SJSA1 (cell line): ENCODE results near the gene EPHB1. TPM values are rescaled to one million over a fixed set of nuclear protein-coding genes. Genes with fewer than 3 reads are reported as not detected.

ENCODE experiments used
- DNase-seq, 2 experiments: peaks; one replicate each; pipeline ENCODE4 v3.0.0-alpha.2; 2015 to 2020; ENCODE audit warnings: low spot score in 2 of 2, low read depth in 1 of 2
- H3K27ac ChIP-seq: fragments of 250-450 bp; sonication (Bioruptor Pico); 2 replicates; pipeline ENCODE4 v1.5.1; 2020; ENCODE audit warnings: mild to moderate bottlenecking, moderate library complexity
- H3K27me3 ChIP-seq: fragments of 250-450 bp; sonication (Bioruptor Pico); replicated peaks from 2 replicates; pipeline ENCODE4 v1.5.1; 2020; ENCODE audit warnings: mild to moderate bottlenecking, moderate library complexity
- H3K36me3 ChIP-seq: fragments of 250-450 bp; sonication (Bioruptor Pico); 2 replicates; pipeline ENCODE4 v1.5.1; 2020; ENCODE audit warnings: mild to moderate bottlenecking
- H3K4me1 ChIP-seq: fragments of 250-450 bp; sonication (Bioruptor Pico); replicated peaks from 2 replicates; pipeline ENCODE4 v1.6.1; 2021; ENCODE audit warnings: mild to moderate bottlenecking
- H3K4me3 ChIP-seq: fragments of 250-450 bp; sonication (Bioruptor Pico); 2 replicates; pipeline ENCODE4 v1.5.1; 2020; ENCODE audit warnings: mild to moderate bottlenecking
- H3K9me3 ChIP-seq: fragments of 250-450 bp; sonication (Bioruptor Pico); replicated peaks from 2 replicates; pipeline ENCODE4 v1.5.1; 2020; ENCODE audit warnings: mild to moderate bottlenecking
- total RNA-seq: library from RNA; depleted of rRNA; stranded (reverse); fragments of >200 nt; shearing (Covaris generic); gene quantifications from 2 replicates; pipeline ENCODE4 v1.2.3, GENCODE V29; 2014

Gene EPHB1
- total RNA-seq, 1 experiment from 2014 or later = not detected

- DNase-seq = no peak
- H3K36me3 ChIP-seq = no peaks in the 10 kb centered on the region
- no peak overlapping the region for H3K27ac ChIP-seq
- H3K4me1 ChIP-seq = no peaks in the 10 kb centered on the region
- no peaks in the 10 kb centered on the region for H3K9me3 ChIP-seq
- H3K4me3 ChIP-seq = no peak overlapping the region
- no peaks in the 10 kb centered on the region for H3K27me3 ChIP-seq
These were observed 443.3 kb downstream of the EPHB1 start for GRCh38 chr3:135238236-135238830.

- H3K4me1 ChIP-seq = no peaks in the 10 kb centered on the region
- no peak overlapping the region for H3K4me3 ChIP-seq
- no peaks in the 10 kb centered on the region for H3K9me3 ChIP-seq
- no peak for DNase-seq
- no peaks in the 10 kb centered on the region for H3K36me3 ChIP-seq
- H3K27ac ChIP-seq = no peak overlapping the region
- no peaks in the 10 kb centered on the region for H3K27me3 ChIP-seq
These were observed 444.0 kb downstream of the EPHB1 start for GRCh38 chr3:135238871-135239614.

GRCh38 chr3:135239615-135239884, 444.5 kb downstream of the EPHB1 start:
- H3K9me3 ChIP-seq = no peaks in the 10 kb centered on the region
- no peak for DNase-seq
- H3K27me3 ChIP-seq = no peaks in the 10 kb centered on the region
- H3K4me3 ChIP-seq = no peak overlapping the region
- no peaks in the 10 kb centered on the region for H3K36me3 ChIP-seq
- no peaks in the 10 kb centered on the region for H3K4me1 ChIP-seq
- H3K27ac ChIP-seq = no peak overlapping the region

- Histone ChIP-seq H3K4me1 (no peaks in the 10 kb centered on the region), H3K9me3 (no peaks in the 10 kb centered on the region), H3K4me3 (no peak overlapping the region), H3K27me3 (no peaks in the 10 kb centered on the region), H3K36me3 (no peaks in the 10 kb centered on the region), H3K27ac (no peak overlapping the region)
- DNase-seq = no peak
These were observed 445.4 kb downstream of the EPHB1 start for GRCh38 chr3:135240426-135240825.

- H3K27ac ChIP-seq = no peak overlapping the region
- DNase-seq = no peak
- H3K4me1 ChIP-seq = no peaks in the 10 kb centered on the region
- no peak overlapping the region for H3K4me3 ChIP-seq
- no peaks in the 10 kb centered on the region for H3K27me3 ChIP-seq
- no peaks in the 10 kb centered on the region for H3K36me3 ChIP-seq
- H3K9me3 ChIP-seq = no peaks in the 10 kb centered on the region
These were observed 447.2 kb downstream of the EPHB1 start for GRCh38 chr3:135242285-135242684.

- Histone ChIP-seq H3K4me3 (no peak overlapping the region), H3K27ac (no peak overlapping the region), H3K36me3 (no peaks in the 10 kb centered on the region), H3K4me1 (no peaks in the 10 kb centered on the region), H3K27me3 (no peaks in the 10 kb centered on the region), H3K9me3 (no peaks in the 10 kb centered on the region)
- no peak for DNase-seq
These were observed 448.6 kb downstream of the EPHB1 start for GRCh38 chr3:135243616-135244015.

GRCh38 chr3:135246027-135246426, 451.0 kb downstream of the EPHB1 start:
- no peaks in the 10 kb centered on the region for H3K4me1 ChIP-seq
- no peak for DNase-seq
- H3K36me3 ChIP-seq = no peaks in the 10 kb centered on the region
- H3K9me3 ChIP-seq = no peaks in the 10 kb centered on the region
- no peak overlapping the region for H3K4me3 ChIP-seq
- no peaks in the 10 kb centered on the region for H3K27me3 ChIP-seq
- H3K27ac ChIP-seq = no peak overlapping the region

- no peak for DNase-seq
- Histone ChIP-seq H3K4me3 (no peak overlapping the region), H3K27ac (no peak overlapping the region), H3K9me3 (no peaks in the 10 kb centered on the region), H3K36me3 (no peaks in the 10 kb centered on the region), H3K27me3 (no peaks in the 10 kb centered on the region), H3K4me1 (no peaks in the 10 kb centered on the region)
These were observed 453.2 kb downstream of the EPHB1 start for GRCh38 chr3:135248213-135248612.

- no peaks in the 10 kb centered on the region for H3K9me3 ChIP-seq
- H3K36me3 ChIP-seq = no peaks in the 10 kb centered on the region
- DNase-seq = peak in 1 of 2 experiments; percentile 28
- no peak overlapping the region for H3K27ac ChIP-seq
- H3K27me3 ChIP-seq = no peaks in the 10 kb centered on the region
- no peaks in the 10 kb centered on the region for H3K4me1 ChIP-seq
- H3K4me3 ChIP-seq = no peak overlapping the region
These were observed 454.1 kb downstream of the EPHB1 start for GRCh38 chr3:135249186-135249585.

- H3K27ac ChIP-seq = no peak overlapping the region
- no peak overlapping the region for H3K4me3 ChIP-seq
- no peaks in the 10 kb centered on the region for H3K4me1 ChIP-seq
- no peaks in the 10 kb centered on the region for H3K27me3 ChIP-seq
- H3K36me3 ChIP-seq = no peaks in the 10 kb centered on the region
- no peaks in the 10 kb centered on the region for H3K9me3 ChIP-seq
- no peak for DNase-seq
These were observed 463.9 kb downstream of the EPHB1 start for GRCh38 chr3:135258916-135259315.

- Histone ChIP-seq H3K4me1 (no peaks in the 10 kb centered on the region), H3K36me3 (no peaks in the 10 kb centered on the region), H3K9me3 (no peaks in the 10 kb centered on the region), H3K4me3 (no peak overlapping the region), H3K27ac (no peak overlapping the region), H3K27me3 (no peaks in the 10 kb centered on the region)
- DNase-seq = no peak
These were observed 465.0 kb downstream of the EPHB1 start for GRCh38 chr3:135260025-135260424.

GRCh38 chr3:135261214-135261775, 466.2 kb downstream of the EPHB1 start:
- no peak for DNase-seq
- no peak overlapping the region for H3K4me3 ChIP-seq
- no peak overlapping the region for H3K27ac ChIP-seq
- no peaks in the 10 kb centered on the region for H3K36me3 ChIP-seq
- no peaks in the 10 kb centered on the region for H3K9me3 ChIP-seq
- no peaks in the 10 kb centered on the region for H3K27me3 ChIP-seq
- no peaks in the 10 kb centered on the region for H3K4me1 ChIP-seq

- DNase-seq = no peak
These were observed 466.9 kb downstream of the EPHB1 start for GRCh38 chr3:135261916-135262315.

GRCh38 chr3:135262441-135262840, 467.4 kb downstream of the EPHB1 start:
- H3K4me3 ChIP-seq = no peak overlapping the region
- H3K27me3 ChIP-seq = no peaks in the 10 kb centered on the region
- no peak for DNase-seq
- no peaks in the 10 kb centered on the region for H3K9me3 ChIP-seq
- H3K4me1 ChIP-seq = no peaks in the 10 kb centered on the region
- no peaks in the 10 kb centered on the region for H3K36me3 ChIP-seq
- H3K27ac ChIP-seq = no peak overlapping the region

More at GRCh38 chr3:135261916-135262315, 466.9 kb downstream of the EPHB1 start:
- H3K36me3 ChIP-seq = no peaks in the 10 kb centered on the region
- no peak overlapping the region for H3K27ac ChIP-seq
- no peaks in the 10 kb centered on the region for H3K9me3 ChIP-seq
- H3K27me3 ChIP-seq = no peaks in the 10 kb centered on the region
- H3K4me3 ChIP-seq = no peak overlapping the region
- no peaks in the 10 kb centered on the region for H3K4me1 ChIP-seq
